Suprapubic skin (tissue), 4 donors: ENCODE results near the gene PCNT. TPM values are rescaled to one million over a fixed set of nuclear protein-coding genes. Genes with fewer than 3 reads are reported as not detected.
"Not testable (repeated sequence)": the region's sequence is repeated elsewhere in the genome, so short reads cannot be mapped to it uniquely, and the experiment has no call there.

ENCODE experiments used
- DNase-seq, 2 donors: peaks; one replicate each; pipeline ENCODE4 v3.0.0-alpha.2; 2019; ENCODE audit warnings: low spot score in 2 of 2
- H3K27ac ChIP-seq: fragments of 200-600 bp; sonication (generic); one replicate; pipeline ENCODE4 v1.5.1; 2019
- H3K27me3 ChIP-seq: fragments of 200-600 bp; sonication (generic); one replicate; pipeline ENCODE4 v1.5.1; 2019
- H3K36me3 ChIP-seq: fragments of 200-600 bp; sonication (generic); one replicate; pipeline ENCODE4 v1.5.1; 2019
- H3K4me1 ChIP-seq: fragments of 200-600 bp; sonication (generic); one replicate; pipeline ENCODE4 v1.5.1; 2019
- H3K4me3 ChIP-seq: fragments of 200-600 bp; sonication (generic); one replicate; pipeline ENCODE4 v1.5.1; 2019; ENCODE audit warnings: mild to moderate bottlenecking
- H3K9me3 ChIP-seq: fragments of 200-600 bp; sonication (generic); one replicate; pipeline ENCODE4 v1.5.1; 2019
- CTCF ChIP-seq, 2 donors: fragments of 200-600 bp in 1 of 2; fragments of 450-650 bp in 1 of 2; sonication (generic) in 1 of 2; IDR thresholded peaks; one replicate each; pipeline ENCODE4 v1.5.1; 2016 to 2019; ENCODE audit warnings: antibody characterized with exemption in 2 of 2, mild to moderate bottlenecking in 1 of 2, moderate library complexity in 1 of 2
- EP300 ChIP-seq: sonication (generic); formaldehyde crosslinking; IDR thresholded peaks from one replicate; pipeline ENCODE4 v1.6.1; 2017; ENCODE audit warnings: antibody characterized with exemption
- POLR2A ChIP-seq, 2 donors: fragments of 450-650 bp; IDR thresholded peaks; one replicate each; pipeline ENCODE4 v1.6.1; 2017; ENCODE audit warnings: antibody characterized with exemption in 2 of 2, mild to moderate bottlenecking in 2 of 2, moderate library complexity in 2 of 2
- POLR2AphosphoS5 ChIP-seq, 3 donors: sonication (generic); formaldehyde crosslinking; IDR thresholded peaks; one replicate each; pipeline ENCODE4 v1.6.1; 2017; ENCODE audit warnings: antibody characterized with exemption in 3 of 3
- WGBS: methylation state at CpG from one replicate; pipeline ENCODE4 v1.1.5; 2018; 5-methylcytosine and 5-hydroxymethylcytosine counted together
- total RNA-seq, 4 donors: library from RNA; depleted of rRNA; stranded (reverse); fragments of >200 nt; gene quantifications; one replicate each; pipeline ENCODE4 v1.1.0, GENCODE V29; 2016

Gene PCNT
- total RNA-seq, 4 donors from 2014 or later, result 27.4 to 65.2 (median 47.0) TPM

GRCh38 chr21:46371204-46372013, 47.5 kb downstream of the PCNT start:
- WGBS, result 96% methylated on average over 15 of the region's 16 CpGs
- H3K27ac ChIP-seq, result no peak overlapping the region
- no peak for DNase-seq
- no peak overlapping the region for H3K4me3 ChIP-seq
- no peaks in the 10 kb centered on the region for H3K9me3 ChIP-seq
- H3K27me3 ChIP-seq, result no peaks in the 10 kb centered on the region
- H3K36me3 ChIP-seq, result peaks cover 41% of the 10 kb centered on the region
- H3K4me1 ChIP-seq, result peaks cover 5% of the 10 kb centered on the region
- TF ChIP-seq POLR2AphosphoS5 (IDR thresholded peaks at IDR 0.05), result no peak
- TF ChIP-seq CTCF (IDR thresholded peaks at IDR 0.05), result no peak
- no peak for TF ChIP-seq EP300
- no peak for TF ChIP-seq POLR2A (IDR thresholded peaks at IDR 0.05)

GRCh38 chr21:46372014-46372485, 48.1 kb downstream of the PCNT start:
- WGBS, result 97% methylated on average over 7 of the region's 7 CpGs
- peaks cover 5% of the 10 kb centered on the region for H3K4me1 ChIP-seq
- TF ChIP-seq EP300 (no peak), CTCF (IDR thresholded peaks at IDR 0.05) (no peak), POLR2AphosphoS5 (IDR thresholded peaks at IDR 0.05) (no peak), POLR2A (IDR thresholded peaks at IDR 0.05) (no peak)
- no peaks in the 10 kb centered on the region for H3K9me3 ChIP-seq
- H3K27ac ChIP-seq, result no peak overlapping the region
- peaks cover 34% of the 10 kb centered on the region for H3K36me3 ChIP-seq
- no peaks in the 10 kb centered on the region for H3K27me3 ChIP-seq
- no peak for DNase-seq
- H3K4me3 ChIP-seq, result no peak overlapping the region

- not testable (repeated sequence) for H3K4me3 ChIP-seq, DNase-seq, H3K4me1 ChIP-seq, H3K27ac ChIP-seq, H3K9me3 ChIP-seq, H3K27me3 ChIP-seq
- 96% methylated on average over 10 of the region's 10 CpGs for WGBS
- peaks cover 25% of the 10 kb centered on the region for H3K36me3 ChIP-seq
These were observed 49.0 kb downstream of the PCNT start for GRCh38 chr21:46372947-46373346.

- Histone ChIP-seq H3K36me3 (peaks cover 15% of the 10 kb centered on the region), H3K27me3 (no peaks in the 10 kb centered on the region), H3K4me1 (peaks cover 5% of the 10 kb centered on the region), H3K4me3 (no peak overlapping the region), H3K27ac (no peak overlapping the region), H3K9me3 (no peaks in the 10 kb centered on the region)
- 89% methylated on average over 21 of the region's 21 CpGs for WGBS
- DNase-seq, result no peak
- TF ChIP-seq EP300 (no peak), POLR2A (IDR thresholded peaks at IDR 0.05) (no peak), POLR2AphosphoS5 (IDR thresholded peaks at IDR 0.05) (no peak), CTCF (IDR thresholded peaks at IDR 0.05) (no peak)
These were observed 50.9 kb downstream of the PCNT start for GRCh38 chr21:46374761-46375389.

GRCh38 chr21:46375560-46376230, 51.7 kb downstream of the PCNT start:
- no peak for TF ChIP-seq CTCF (IDR thresholded peaks at IDR 0.05)
- no peak for TF ChIP-seq POLR2A (IDR thresholded peaks at IDR 0.05)
- no peak for TF ChIP-seq POLR2AphosphoS5 (IDR thresholded peaks at IDR 0.05)
- TF ChIP-seq EP300, result no peak
- no peak overlapping the region for H3K27ac ChIP-seq
- H3K27me3 ChIP-seq, result no peaks in the 10 kb centered on the region
- H3K9me3 ChIP-seq, result no peaks in the 10 kb centered on the region
- peaks cover 14% of the 10 kb centered on the region for H3K36me3 ChIP-seq
- peaks cover 5% of the 10 kb centered on the region for H3K4me1 ChIP-seq
- WGBS, result 95% methylated on average over 32 of the region's 32 CpGs
- DNase-seq, result no peak
- no peak overlapping the region for H3K4me3 ChIP-seq
